NCI-H2029 (cell line): ENCODE data around the gene AURKAIP1.

Experiments
- DNase-seq: peaks from one replicate; lab custom pipeline; 2025; lab: John Stamatoyannopoulos, UW

The AURKAIP1 gene

GRCh38 chr1:1359664-1360468 is 15.1 kb downstream of the AURKAIP1 start:
- DNase-seq, result no peak

DNA sequence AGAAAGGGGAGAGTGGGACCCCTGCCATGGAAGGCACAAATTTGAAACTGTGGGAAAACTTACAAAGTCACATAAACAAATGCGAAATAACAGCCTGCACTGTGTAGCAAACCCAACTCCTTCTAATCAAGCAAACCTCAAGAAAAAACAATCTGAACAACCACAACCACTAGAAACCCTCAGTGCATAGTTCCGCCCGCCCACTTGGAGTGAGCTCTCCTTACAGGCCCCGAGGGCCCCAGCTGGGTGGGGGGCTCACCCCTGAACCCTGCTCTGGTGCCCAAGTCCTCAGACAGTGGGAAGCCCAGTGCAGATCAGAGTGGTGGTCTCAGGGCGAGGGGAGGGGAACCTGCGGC is 15.7 kb downstream of the AURKAIP1 start:
- DNase-seq, result no peak

DNA sequence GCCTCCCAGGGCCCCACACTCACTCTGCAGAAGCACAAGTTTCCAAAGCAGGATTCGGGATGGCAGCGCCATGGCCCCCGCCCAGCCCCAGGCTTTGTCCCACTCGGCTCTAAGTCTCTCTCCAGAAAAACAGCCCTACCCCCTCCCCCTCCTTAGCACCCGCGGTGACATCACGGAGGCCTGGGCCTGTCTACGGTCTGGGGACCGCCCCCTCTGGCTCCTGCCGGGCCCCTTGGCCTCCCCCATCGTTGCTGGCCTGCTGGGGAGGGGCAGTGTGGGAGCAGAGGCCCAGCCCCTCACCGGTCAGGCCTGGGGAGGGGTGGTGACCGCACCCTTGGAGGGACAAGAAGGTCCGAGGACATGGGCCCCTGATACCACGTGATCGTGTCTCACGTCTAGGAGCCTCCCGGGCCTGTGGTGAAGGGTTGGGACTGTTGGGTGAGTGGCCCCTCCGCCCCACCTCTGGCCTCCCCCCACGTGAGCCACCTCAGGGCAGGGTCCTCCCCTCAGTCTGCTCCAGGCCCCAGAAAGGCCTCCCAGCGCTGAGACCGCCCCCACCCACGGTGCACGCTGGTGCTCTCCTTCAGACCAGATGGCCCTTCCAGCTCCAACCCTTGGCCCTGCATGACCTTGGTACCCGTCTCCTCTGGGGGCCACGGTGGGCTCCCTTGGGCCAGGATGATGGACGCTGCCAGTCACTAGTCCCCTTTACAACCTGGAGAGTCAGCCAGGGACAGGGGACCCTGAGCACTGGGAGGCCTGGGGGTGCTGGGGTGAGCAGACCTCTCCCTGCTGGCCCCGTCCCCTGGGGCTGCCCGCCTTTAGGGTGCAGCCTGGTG is 16.4 kb downstream of the AURKAIP1 start, which contains the start of gene MXRA8:
Gene MXRA8 (minus strand): TSS at position 123 of the 839 bp plus-strand sequence. CDS start 51 bp downstream, at position 72.
- no peak for DNase-seq

GRCh38 chr1:1357871-1358432 is 17.1 kb downstream of the AURKAIP1 start:
- no peak for DNase-seq

DNA sequence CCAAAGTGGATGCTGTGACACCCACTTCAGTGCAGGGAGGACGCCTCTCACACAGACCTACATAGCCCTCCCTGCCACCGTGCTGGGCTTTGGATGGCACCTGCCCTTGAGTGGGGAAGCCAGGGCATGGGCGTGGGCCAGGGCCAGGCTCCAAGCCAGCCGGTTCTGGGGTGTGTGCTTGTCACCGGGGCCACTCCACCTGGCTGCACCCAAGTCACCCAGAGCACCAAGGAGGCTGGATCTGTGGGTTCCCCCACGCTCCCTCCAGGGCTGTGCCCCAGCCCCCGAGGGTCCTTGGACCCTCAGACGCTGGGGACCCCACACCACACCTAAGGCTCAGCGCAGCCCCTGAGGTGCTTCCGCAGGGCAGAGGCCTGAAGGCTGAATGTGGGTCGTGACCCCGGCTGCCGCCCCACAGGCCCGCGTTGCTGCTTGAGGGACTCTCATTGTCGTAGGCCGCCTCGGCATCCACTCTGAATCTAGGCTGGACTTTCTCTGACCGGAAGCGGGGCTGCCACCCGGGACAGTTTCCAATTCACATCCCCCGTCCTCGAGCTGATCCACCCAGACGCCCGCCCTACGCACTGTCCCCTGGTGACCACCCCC is 18.1 kb downstream of the AURKAIP1 start:
- no peak for DNase-seq

GRCh38 chr1:1356166-1356795 is 18.7 kb downstream of the AURKAIP1 start:
- DNase-seq, result no peak

- DNase-seq, result no peak
Measured at GRCh38 chr1:1355416-1355815, 19.6 kb downstream of the AURKAIP1 start.

DNA sequence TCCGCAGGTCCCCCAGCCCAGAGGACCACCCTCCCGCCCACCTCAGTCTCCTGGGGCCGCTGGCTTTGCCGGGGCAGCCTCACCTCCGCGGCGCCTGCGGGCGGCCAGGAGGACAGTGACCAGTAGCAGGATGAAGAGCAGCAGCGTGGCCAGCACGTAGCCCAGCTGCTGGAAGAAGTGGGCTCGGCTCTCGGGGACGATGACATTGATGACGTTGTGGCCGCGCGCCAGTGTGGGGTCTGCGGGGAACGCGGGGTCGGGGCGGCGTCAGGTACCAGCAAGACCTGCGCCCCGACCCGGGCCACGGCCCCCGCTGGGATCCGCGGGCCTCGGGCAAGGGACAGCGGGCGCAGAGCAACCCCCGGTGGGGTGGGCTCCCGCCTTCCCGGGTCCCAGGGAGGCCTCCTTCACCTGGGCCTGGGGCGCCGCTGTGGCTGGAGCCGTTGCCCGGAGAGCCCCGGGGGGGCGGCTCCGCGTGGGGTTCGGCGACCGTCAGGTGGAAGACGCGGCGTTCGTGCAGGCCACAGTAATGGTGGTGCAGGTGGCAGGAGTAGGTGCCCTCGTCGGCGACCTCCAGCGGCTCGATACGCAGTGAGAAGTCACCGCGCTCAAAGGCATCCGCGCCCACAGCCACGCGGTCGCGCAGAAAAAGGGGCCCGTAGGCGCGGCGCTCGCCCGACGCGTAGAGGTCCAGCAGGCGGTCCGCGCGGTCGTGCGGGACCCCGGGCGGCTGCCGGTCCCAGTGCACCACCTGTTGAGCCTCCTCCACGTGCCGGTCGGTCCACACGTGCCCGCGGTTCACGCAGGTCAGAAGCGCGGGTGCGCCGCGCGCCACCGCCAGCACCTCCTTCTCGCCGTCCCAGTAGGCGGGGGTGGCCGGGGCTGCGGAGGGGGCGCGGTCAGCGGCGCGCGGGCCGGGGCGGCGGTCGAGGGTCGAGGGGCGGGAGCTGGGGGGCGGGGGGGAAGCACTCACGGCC is 20.4 kb downstream of the AURKAIP1 start:
- no peak for DNase-seq

- no peak for DNase-seq
Measured at GRCh38 chr1:1353389-1354151, 21.4 kb downstream of the AURKAIP1 start.

- no peak for DNase-seq
Measured at GRCh38 chr1:1352786-1353388, 22.1 kb downstream of the AURKAIP1 start.

DNA sequence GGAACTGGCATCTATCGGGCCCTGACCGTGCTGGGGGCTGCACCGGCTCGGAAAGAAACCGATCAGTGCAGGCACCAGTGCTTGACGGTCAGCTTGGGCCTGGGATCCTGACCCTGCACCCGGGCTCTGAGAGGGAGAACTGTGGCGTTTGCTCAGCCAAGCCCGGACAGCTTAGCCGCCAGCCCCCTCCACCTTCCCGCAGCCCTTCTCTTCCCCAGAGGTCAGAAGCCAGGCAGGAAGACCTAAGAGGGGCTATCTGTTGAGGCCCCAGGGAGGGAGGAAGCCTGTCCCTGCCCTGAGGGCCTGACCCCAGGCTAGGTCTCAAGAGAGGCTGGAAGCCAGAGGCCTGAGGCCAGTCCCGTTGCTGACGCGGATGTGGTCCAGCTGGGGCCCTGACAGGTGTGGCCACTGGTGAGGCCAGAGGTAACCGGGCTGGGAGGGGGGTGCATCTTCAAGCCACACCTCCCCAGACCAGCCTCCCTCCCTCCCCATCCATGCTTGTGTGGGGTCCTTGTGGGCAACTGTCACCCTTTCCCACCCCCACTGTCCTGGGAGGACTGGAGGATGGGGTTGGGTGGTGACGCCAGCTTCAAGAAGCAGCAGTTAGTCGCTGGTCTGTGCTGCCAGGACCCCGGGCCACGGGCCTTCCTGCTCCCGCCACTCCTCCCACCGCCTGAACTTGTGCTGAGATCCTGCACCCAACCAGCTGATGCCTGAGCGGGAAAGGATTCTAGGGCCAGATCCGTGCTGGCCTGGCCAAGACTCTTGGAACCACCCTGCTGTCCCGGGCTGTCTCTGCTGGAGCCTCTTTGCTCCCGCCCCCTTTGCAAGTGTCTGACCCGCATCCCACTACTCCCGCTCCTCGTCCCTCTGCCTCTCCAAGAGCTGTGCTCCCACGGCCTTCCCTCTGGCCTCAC is 23.2 kb downstream of the AURKAIP1 start:
- no peak for DNase-seq

- DNase-seq, result peak; percentile 13
Measured at GRCh38 chr1:1349256-1350012, 25.6 kb downstream of the AURKAIP1 start, which contains the start of gene DVL1. Gene DVL1 (minus strand): TSS chr1:1349418. CDS start chr1:1349065, 353 bp downstream.

DNA sequence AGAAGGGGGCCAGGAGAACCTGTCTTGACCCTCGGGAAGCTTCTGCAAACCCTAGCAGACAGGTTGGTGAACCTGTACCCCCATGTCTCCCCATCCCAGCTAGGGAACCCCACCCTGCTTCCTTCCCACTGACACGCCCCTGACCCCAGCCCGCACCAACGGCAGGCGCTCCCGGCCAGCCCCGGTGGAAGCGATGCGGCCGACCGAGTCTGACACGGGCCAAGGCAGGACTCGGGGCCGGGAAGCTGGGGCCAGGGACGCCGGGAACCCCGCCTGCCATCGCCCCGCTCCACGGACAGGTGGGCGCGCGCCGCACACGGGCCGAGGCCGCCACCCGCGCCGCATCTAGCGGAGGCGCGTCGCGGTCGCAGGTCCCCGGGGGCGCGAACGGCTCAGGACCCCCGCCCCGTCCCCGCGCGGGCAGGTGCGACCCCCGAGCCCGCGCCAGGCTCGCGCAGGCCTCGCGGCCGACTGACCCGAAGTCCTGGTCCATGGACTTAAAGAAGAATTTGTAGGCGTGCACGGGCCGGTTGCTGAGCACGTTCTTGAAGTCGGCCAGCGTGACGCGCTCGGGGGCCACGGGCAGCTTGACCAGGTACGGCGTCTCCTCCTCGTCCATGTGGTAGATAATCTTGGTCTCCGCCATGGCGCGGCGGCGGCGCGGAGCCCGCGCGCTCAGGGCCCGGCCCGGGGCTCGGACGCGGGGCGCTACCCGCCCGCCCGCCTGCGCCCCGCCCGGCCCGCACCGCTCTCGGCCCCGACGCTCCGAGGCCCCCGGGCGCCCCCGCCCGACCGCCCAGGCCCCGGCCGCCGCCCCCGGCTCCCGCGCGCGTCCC is 26.4 kb downstream of the AURKAIP1 start:
- DNase-seq, result no peak

- DNase-seq, result no peak
Measured at GRCh38 chr1:1347663-1348419, 27.2 kb downstream of the AURKAIP1 start.

DNA sequence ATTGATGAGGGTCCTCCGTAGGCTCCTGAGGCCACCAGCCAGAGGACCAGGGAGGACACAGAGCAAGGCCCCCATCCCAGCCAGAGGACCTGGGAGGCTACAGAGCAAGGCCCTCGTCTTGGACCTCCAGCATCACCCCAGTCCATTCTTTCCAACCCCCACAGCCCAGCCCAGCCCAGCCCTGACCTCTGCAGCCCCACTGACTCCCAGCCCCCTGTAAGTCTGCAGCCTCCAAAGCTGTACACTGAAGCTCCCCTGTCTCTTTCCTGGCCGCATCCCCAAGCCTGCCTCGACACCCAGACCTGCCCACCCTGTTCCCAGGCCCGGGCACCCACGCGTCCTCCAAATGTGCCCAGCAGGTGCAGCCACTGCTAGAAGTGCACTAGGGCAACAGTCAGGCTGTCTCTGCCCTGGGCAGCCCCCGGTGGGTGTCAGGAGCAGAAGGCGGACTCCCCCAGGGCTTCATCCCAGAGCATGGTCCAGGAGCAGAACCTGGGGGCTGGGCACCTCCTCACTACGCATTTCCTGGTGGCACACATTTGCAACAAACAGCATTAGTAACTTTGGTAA is 27.9 kb downstream of the AURKAIP1 start:
- DNase-seq, result no peak

DNA sequence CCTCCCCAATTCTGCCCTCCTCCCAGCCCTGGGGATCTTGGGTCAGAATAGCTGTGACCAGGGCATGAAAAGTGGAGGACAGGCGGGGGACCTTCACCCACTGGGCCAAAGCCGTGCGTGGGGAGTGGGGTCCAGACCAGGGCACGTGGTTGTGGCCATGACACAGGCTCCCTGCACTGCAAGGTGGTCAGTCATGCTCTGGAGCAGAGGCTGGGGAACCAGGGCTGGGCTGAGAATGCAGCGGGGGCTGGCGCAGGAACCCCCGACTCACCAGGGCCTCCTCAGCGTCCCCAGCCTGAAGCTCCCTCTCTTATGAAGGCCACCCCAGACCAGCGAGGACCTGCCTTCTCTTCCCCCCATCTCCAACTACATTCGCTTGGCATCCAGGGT is 28.5 kb downstream of the AURKAIP1 start:
- no peak for DNase-seq
